ENCODE measurements around the gene SPTB.

The SPTB gene

GRCh38 chr14:64752909-64753308, 126.8 kb downstream of the SPTB start:
- DNase-seq (ENCODE audit: low spot score) = no peak

- DNase-seq (ENCODE audit: low spot score) = no peak
Observed at GRCh38 chr14:64748995-64749714, 130.6 kb downstream of the SPTB start.

GRCh38 chr14:64748521-64748920, 131.2 kb downstream of the SPTB start:
- no peak for DNase-seq (ENCODE audit: low spot score)

GRCh38 chr14:64747327-64747726, 132.4 kb downstream of the SPTB start:
- DNase-seq (ENCODE audit: low spot score) = no peak

GRCh38 chr14:64746298-64747250, 133.1 kb downstream of the SPTB start:
- no peak for DNase-seq (ENCODE audit: low spot score)

GRCh38 chr14:64745511-64746091, 134.1 kb downstream of the SPTB start:
- DNase-seq (ENCODE audit: low spot score) = no peak

- no peak for DNase-seq (ENCODE audit: low spot score)
Observed at GRCh38 chr14:64743061-64743460, 136.6 kb downstream of the SPTB start.

GRCh38 chr14:64741961-64742360, 137.7 kb downstream of the SPTB start:
- DNase-seq (ENCODE audit: low spot score) = no peak

- no peak for DNase-seq (ENCODE audit: low spot score)
Observed at GRCh38 chr14:64741200-64741599, 138.5 kb downstream of the SPTB start.

GRCh38 chr14:64738281-64738804, 141.4 kb downstream of the SPTB start:
- DNase-seq (ENCODE audit: low spot score) = no peak

GRCh38 chr14:64737391-64738280, 142.1 kb downstream of the SPTB start:
- DNase-seq (ENCODE audit: low spot score) = no peak

- no peak for DNase-seq (ENCODE audit: low spot score)
Observed at GRCh38 chr14:64736271-64737169, 143.2 kb downstream of the SPTB start.

GRCh38 chr14:64734990-64735389, 144.7 kb downstream of the SPTB start:
- no peak for DNase-seq (ENCODE audit: low spot score)

- no peak for DNase-seq (ENCODE audit: low spot score)
Observed at GRCh38 chr14:64733899-64734298, 145.8 kb downstream of the SPTB start.

GRCh38 chr14:64733321-64733720, 146.4 kb downstream of the SPTB start:
- DNase-seq (ENCODE audit: low spot score) = no peak

GRCh38 chr14:64732536-64733120, 147.1 kb downstream of the SPTB start:
- no peak for DNase-seq (ENCODE audit: low spot score)

GRCh38 chr14:64732066-64732465, 147.6 kb downstream of the SPTB start:
- DNase-seq (ENCODE audit: low spot score) = no peak

GRCh38 chr14:64731141-64731581, 148.5 kb downstream of the SPTB start:
- DNase-seq (ENCODE audit: low spot score) = no peak

GRCh38 chr14:64730681-64731080, 149.0 kb downstream of the SPTB start:
- no peak for DNase-seq (ENCODE audit: low spot score)

- no peak for DNase-seq (ENCODE audit: low spot score)
Observed at GRCh38 chr14:64730061-64730440, 149.7 kb downstream of the SPTB start.
